Stimulated activated CD4-positive, alpha-beta T cell treated with anti-CD3 and anti-CD28 coated beads, Interleukin-4, amount 100 ng/mL, for 24 hours (primary cell): ENCODE measurements around the gene CR1L.
"Not testable (repeated sequence)": the region's sequence is repeated elsewhere in the genome, so short reads cannot be mapped to it uniquely, and the experiment has no call there.

ENCODE experiments used
- DNase-seq: peaks from one replicate; pipeline ENCODE4 v3.0.0-alpha.2; 2020

CR1L gene

DNA sequence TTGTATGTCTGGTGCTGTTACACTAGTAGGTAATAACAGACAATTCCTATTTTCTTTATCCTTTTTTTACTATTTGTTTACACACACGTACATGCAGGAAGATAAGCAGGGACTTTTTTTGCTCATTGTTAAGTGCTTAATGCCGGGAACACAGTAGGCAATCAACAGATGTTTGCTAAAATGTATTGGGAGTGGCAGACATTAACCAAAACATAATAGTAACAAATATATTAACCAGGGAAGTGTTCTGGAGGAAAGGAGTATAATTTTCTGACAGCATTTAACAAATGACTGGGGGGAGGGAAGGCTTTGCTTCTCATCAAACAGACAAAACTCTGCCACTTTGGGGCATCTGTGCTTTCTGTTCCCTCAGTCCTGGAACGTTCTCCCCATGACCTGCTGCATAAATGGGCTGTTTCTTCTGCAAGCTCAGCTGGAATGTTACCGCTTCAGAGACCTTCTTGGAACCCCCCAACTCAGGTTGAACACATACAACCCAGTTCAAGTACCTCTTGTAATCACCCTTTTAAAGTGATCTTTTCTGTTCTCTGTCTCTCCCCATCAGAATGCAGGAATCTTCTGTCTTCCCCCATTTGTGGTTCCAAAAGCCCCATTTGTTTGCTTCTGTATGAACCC lies 2.1 kb downstream of the CR1L start:
- DNase-seq: no peak

DNA sequence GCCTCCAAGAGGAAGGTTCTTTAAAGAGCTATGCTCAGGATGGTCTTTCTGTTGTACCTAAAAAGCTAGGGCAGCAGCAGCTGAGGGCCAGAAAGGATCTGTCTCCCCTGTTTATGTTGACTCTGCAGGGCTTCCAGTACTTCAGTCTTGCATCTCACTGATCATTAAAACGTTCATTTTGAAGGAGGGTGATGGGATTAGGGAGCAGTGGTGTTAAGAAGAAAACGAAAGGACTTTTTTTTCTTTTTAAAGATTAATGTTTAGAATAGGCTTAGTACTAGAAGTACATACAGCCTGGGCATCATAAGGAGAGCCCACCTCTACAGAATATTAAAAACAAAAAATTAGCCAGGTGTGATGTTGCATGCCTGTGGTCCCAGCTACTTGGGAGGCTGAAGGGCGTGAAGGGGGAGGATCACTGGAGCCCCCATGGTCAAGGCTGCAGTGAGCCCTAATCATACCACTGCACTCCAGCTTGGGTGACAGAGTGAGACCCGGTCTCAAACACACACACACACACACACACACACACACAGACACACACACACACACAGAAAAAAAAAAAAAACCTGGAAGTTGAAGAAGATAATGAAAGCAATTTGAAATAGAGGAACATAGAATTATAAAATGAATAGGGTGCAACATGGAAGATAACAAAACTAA lies 2.9 kb downstream of the CR1L start:
- DNase-seq: no peak

DNA sequence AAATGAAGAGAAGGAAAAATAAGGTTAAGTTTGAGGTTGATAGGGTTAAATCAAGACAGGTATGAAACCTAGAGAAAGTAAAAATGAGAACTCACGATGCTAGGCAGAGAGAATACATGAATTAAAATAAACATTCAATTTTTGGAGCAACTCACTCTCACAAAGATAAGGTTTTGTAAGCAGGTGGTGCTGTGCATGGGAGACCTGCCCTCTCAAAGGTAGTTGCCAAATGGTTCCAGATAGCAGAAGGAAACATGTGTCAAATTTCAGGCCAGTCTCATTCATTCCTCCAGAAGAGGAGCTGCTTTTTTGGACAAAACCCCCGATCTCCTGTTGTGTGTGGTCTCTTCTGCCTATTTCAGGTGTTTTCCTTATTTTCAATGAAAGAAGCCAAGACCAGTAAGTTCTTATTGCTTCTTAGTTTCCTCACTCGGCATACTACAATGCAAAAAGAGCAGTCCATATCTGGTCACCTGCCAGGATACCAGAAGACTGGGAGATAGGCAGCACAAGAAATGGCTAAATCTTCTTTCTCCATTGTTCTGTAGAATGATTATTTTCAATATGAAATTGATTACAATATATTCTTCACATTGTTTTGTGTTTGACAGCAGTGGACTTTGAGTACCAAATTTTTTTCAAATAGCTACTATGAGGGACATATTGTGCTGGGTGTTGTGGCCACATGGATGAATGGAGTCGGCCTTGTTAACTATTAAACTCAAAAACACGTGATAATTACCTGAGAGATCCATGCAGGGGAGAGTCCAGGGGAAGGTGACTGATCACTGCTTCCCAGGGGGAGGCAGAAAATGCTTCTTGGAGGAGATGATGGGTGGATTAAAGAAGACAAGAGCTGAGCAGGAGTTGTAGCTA lies 3.6 kb downstream of the CR1L start:
- no peak for DNase-seq

DNA sequence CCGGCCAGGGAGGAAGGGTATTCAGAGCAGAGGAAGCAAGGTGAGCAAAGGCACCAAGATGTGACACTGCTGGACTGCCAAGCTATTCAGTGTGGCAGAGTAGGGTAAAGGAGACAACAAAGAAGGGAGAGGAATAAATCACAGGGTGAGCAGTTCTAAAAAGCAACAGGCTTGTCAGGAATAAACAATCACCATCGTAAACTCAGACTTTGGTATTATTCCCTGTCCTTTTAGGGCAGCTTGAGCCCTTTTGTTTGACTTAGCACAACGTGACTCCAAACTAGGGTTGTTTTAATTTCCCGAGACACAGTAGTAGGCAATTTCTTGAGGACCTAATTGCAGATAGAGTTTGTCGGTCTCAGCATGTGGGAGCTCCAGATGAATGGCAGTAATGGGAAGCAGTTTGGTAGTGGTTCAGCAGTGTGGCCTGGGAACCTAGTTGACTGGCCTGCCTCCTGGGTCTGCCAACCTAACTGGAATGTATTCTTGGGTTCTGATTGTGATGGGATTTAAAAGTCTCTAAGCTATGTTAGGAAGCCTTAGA lies 4.3 kb downstream of the CR1L start:
- no peak for DNase-seq

DNA sequence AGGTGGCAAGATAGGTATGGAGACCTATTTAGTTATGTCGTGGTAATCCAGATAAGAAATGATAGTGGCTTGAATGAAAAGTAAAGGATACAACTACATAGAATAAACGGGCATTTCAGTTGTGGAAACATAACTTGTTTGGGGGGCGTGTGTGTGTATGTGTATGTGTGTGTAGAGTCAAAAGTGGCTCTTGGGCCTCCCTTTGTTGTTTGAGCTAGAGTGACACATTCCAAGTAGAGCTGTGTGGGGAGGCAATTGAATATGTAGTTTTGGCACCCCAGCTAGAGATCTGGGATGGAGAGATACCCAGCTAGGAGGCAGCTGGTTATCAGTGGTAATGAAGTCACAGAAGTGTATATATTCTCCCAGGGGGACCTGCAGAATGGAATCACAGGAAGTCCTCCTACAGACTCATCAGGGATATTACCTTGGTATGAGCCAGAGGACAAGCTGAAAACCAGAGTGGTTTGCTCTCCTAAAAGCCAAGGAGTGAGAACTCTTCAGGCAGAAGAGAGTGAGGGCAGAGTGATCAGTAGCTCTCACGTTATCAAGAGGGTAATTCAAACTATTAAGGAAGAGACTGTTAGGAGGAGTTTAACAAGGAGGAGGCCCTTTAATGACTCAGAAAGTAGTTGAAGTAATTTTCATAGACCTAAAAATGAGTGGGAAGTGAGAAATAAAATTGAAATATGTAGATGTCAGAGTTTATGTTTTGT lies 5.1 kb downstream of the CR1L start:
- no peak for DNase-seq

DNA sequence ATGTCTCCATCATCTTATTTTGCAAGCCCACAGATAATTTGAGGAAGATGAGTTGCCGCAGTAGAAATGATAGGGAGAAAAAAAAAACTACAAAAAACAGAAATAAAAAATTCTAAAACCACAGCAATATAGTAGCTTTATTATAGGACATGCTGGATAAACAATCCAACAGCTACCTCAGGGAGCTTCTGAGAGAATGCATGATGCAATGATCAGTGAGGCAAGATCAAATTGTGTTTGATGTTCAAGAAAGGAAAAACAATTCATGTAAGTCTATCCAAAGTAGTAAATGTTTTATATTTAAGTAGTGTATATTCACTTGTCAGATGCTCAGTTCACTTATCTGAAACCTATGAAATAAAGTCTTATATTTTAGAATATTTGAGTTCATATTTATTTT lies 6.7 kb downstream of the CR1L start:
- no peak for DNase-seq

DNA sequence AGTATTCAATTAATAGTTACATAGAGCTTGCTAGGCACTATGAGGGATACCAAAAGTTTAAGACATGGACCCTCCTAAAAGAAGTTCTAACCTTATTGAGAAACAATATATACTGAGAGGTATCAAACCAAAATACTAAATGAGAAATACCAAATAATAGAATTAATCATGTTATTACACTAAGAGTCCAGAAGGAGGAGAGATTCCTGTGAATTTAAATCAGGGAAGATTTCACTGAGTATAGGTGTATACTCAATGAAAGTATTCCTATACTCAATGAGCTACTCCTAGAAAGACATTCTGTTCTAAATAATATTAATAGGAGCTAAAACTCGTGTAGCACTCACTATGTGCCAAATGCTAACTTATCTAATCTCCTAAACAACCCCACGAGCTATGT lies 9.4 kb downstream of the CR1L start:
- no peak for DNase-seq

DNA sequence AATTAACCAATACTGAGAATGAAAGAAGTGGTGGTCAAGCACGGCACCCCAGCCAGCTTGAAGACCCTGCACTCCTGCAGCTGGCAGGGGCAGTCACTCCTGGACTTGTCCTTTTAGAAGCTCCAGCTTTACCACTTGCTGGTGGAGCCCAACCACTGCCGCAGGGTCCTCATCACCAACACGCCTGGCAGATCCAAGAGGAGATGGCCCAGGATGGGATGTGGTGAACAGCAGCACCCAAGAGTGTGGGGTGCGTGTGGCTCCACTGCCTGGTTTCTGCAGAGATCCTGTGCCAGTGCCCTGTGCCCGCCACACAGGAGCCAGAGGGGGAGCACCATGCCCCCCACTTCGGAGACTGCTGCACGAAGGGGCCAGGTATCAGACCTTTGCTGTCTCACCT lies 13.5 kb downstream of the CR1L start:
- DNase-seq: no peak

DNA sequence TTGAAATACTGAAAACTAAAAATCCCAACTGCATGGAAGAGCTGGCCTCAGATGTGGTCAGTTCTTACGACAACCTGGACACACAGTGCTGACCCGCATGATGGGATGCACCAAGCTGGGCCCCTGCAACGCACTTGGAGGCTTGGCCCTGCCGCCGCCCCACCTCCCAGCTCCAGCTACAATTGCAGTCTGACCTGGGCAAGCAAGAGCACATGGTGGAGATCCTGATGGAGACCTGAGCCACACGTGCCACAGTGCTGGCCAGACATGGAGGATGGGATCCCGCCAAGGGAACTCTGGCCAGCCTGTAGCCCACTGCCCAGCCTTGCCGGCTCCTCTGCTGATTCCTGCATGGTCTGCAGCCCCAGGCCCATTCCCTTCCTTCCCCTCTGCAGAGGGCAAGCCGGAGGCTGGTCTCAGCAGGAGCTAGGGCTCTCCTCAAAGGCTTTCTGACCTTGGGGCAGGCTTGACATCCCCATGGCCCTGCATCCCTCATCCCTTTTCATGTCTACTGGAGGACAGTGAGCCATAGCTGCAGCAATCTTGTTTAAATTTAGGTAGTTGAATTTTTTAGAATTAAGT lies 14.1 kb downstream of the CR1L start:
- no peak for DNase-seq

DNA sequence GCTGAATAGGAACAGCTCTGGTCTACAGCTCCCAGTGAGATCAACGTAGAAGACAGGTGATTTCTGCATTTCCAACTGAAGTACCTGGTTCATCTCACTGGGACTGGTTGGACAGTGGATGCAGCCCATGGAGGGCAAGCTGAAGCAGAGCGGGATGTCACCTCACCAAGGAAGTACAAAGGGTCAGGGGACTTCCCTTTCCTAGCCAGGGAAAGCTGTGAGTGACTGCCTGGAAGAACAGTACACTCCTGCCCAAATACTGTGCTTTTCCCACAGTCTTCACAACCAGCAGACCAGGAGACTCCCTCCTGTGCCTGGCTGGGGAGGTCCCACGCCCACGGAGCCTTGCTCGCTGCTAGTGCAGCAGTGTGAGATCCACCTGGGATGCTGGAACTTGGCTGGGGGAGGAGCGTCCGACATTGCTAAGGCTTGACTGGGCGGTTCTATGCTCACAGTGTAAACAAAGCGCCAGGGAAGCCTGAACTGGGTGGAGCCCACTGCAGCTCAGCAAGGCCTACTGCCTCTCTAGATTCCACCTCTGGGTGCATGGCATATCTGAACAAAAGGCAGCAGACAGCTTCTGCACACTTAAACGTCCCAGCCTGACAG lies 14.7 kb downstream of the CR1L start:
- no peak for DNase-seq

DNA sequence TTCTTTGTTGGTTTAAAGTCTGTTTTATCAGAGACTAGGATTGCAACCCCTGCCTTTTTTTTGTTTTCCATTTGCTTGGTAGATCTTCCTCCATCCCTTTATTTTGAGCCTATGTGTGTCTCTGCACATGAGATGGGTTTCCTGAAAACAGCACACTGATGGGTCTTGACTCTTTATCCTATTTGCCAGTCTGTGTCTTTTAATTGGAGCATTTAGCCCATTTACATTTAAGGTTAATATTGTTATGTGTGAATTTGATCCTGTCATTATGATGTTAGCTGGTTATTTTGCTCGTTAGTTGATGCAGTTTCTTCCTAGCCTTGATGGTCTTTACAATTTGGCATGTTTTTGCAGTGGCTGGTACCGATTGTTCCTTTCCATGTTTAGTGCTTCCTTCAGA lies 16.5 kb downstream of the CR1L start:
- not testable (repeated sequence) for DNase-seq

DNA sequence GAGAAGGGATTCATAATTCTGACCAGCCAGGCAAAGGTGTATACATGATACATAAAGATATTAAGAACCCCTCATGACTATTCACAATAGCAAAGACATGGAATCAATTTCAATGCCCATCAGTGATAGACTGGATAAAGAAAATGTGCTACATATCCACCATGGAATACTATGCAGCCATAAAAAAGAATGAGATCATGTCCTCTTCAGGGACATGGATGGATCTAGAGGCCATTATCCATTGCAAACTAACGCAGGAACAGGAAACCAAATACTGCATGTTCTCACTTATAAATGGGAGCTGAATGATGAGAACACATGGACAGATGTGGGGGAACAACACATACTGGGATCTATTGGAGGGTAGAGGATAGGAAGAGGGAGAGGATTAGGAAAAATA lies 21.4 kb downstream of the CR1L start:
- no peak for DNase-seq

DNA sequence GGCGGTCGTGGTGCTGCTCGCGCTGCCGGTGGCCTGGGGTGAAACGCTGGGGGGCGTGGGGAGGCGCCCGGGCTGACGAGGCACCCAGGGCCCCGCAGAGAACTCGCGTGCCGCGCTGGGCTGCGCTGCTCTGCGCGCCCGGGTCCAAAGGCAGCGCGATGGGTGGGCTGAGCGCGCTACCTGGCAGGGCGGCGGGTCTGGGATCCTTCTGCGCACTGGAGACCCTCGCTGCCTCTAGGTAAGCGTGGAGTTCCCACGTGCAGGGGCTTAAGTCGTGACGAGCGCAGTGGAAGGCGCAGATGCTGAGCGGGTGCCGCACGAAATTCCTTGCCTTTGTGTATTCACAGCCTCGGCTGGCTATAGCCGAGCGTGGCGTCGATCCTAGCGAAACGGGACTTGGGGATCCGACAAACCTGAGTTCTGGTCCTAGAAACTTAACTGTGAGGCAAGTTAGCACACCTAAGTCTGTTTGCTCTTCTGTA lies 24.6 kb downstream of the CR1L start:
- no peak for DNase-seq

DNA sequence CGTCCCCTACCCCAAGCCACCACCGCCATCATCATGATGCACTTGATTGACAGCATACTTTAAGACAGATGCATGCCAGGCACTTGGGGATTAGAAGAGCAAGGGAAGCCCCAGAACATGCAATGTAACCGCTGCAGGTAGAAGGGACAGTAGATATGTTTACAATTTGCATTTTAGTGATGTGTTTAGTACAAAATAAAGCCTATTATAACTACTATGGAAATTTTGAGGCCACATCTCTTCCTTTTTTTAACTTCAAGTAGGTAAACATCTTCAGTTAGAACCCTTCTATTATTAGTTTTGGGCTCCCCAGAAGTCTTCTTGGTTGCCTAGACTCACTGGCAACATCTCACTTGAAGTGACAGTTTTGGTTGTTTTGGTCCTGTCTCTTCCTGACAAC lies 25.3 kb downstream of the CR1L start:
- DNase-seq: no peak

DNA sequence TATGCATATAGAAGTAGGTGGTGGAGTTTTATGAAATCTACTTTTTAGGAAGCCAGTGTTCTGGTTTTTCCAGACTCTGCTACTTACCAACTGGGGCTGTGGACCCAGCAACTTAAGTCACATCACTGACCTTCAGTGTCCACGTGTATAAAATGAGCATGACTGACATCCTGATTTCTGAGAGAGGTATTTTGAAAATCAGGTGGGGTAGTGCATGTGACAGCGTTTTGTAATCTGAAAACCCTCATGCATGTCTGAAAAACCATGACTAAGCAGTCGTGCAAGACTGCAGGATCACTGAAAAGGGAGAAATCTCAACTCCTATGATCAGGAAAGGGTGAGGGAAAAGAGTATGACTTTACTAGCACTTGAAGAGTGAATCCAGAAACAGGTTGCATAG lies 26.1 kb downstream of the CR1L start:
- no peak for DNase-seq

DNA sequence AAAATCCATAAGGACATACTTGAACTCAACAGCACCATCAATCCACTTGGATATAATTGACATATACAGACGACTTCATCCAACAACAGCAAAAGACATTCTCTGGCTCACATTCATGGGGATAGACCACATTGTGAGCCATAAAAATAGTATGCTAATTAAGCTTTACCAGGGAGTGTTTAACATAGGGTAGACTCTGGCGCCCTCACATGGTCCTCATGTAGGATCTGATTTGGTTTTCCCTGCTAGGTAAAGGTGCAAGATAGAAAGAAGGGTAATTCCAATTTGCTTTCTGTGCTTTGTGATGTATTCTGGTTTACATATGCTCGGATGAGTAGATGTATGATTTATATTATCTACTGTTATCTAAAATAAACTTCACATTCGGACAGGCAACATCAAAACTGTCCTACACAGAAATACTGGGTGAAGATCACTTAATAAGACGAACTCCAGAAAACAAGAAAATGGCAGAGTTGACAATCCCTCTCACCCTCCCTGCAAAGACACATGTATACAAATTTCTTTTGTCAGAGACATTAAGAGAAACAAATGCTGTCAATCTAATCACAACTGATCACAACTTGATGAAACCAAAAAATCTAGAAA lies 27.7 kb downstream of the CR1L start:
- no peak for DNase-seq

DNA sequence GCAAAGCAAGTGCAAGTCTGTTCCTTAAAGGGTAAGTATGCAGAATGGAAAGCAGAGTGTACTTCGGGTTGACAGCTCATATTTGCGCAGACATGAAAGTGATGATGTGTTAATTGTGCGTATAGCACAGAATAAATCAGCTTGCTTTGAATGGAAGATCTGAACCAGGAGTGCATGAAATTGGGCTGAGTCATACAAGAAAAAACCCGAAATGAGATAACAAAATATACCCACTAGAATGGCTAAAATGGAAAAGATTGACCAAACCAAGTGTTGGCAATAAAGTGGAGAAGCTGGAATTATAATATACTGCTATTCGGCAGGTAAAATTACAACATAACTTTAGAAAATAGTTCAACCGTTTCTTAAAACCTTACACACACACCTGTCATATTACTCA lies 28.5 kb downstream of the CR1L start:
- DNase-seq: no peak

DNA sequence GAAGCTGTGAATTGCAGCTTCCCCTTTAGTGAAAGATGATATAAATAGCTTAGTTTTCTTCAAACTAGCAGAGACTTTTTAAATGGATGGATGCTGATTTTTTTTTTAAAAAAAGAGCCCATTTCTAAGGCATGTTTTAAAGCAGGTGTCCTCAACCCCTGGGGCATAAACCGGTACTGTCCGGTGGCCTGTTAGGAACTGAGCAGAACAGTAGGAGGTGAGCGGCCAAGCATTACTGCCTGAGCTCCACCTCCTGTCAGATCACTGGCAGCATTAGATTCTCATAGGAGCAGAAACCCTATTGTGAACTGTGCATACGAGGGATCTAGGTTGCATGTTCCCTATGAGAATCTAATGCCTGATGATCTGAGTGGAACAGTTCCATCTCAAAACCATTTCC lies 31.2 kb downstream of the CR1L start:
- DNase-seq: no peak

DNA sequence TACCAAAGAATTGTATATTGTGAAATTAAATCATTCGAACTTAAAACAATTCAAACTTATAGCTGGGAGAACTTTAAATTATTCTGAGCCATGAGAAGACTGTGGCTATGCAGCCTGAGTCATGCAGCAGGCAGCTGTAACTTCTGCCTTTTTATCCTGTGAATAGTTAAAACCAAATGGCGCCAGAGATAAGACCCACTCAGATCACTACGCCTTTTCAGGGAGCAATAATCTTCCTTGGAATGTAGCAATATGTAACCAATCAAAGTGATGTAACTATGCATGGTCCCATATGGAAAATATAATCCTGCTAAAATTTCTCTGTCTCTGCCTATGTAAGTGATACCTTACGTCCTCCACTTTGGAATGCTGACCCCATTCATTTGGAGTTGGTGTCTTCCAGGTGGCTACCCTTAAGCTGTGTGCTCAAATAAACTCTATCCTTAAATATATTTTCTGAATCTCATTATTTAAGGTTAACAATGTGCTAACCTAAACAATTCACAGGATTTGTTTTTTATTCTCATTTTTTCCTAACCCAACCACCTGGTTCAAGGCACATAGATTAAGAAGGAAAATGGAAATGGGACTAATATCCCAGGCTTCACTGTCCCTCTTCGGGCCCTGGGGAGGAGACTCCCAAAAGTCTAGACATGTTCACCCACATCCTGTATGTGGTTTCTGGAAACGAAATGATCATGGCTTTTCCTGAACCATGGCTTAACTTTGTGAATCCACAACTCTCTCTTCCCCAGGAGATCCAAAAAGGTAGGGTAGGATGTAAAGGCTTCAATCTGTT lies 35.9 kb downstream of the CR1L start:
- not testable (repeated sequence) for DNase-seq

DNA sequence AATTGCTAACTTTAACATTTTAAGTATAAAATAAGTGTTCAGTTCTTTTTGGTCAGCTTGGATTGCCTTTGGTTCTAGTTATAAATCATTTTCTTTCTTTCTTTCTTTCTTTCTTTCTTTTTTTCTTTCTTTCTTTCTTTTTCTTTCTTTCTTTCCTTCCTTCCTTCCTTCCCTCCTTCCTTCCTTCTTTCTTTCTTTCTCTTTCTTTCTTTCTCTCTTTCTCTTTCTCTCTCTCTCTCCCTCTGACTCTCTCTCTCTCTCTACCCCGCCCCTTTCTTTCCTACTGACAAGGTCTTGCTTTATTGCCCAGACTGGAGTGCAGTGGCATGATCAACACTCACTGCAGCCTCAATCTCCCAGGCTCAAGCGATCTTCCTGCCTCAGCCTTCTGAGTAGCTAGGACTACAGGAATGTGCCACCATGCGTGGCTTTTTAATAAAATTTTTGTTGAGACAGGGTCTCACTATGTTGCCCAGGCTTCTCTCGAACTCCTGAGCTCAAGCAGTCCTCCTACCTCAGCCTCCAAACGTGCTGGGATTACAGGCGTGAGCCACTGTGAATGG lies 38.0 kb downstream of the CR1L start:
- not testable (repeated sequence) for DNase-seq
